GM18951 (cell line): ENCODE results near the gene SNAP29.
A peak's percentile ranks its signal among the peaks of the same experiment; 100 is the strongest.
"Not testable (repeated sequence)": the region's sequence is repeated elsewhere in the genome, so short reads cannot be mapped to it uniquely, and the experiment has no call there.

Experiments
- POLR2A ChIP-seq: IDR thresholded peaks from 4 replicates; pipeline ENCODE4 v1.6.1; 2011; ENCODE audit warnings: mild to moderate bottlenecking; ENCODE audit not compliant: insufficient read length, insufficient read depth; ENCODE audit errors: extremely low read depth
- in situ Hi-C: fragments of 300-500 bp; cut with MboI; formaldehyde crosslinking; loops from one replicate; pipeline ENCODE4 v1.12.0; 2022; ENCODE audit warnings: low sequenced_read_pairs, mixed read lengths, inconsistent platforms; ENCODE audit not compliant: unreplicated experiment

SNAP29 gene

GRCh38 chr22:20905415-20906386 lies 46.9 kb downstream of the SNAP29 start:
- in situ Hi-C loops = no loop called here
- TF ChIP-seq POLR2A = no peak

GRCh38 chr22:20906387-20906767 lies 47.6 kb downstream of the SNAP29 start:
- TF ChIP-seq POLR2A = no peak
- in situ Hi-C loops = no loop called here

- in situ Hi-C loops = not testable (repeated sequence)
Measured at GRCh38 chr22:20908717-20909116, 49.9 kb downstream of the SNAP29 start.

GRCh38 chr22:20909543-20910303 lies 50.9 kb downstream of the SNAP29 start:
- TF ChIP-seq POLR2A = no peak
- in situ Hi-C loops = no loop called here

GRCh38 chr22:20912494-20912893 lies 53.7 kb downstream of the SNAP29 start:
- in situ Hi-C loops = no loop called here
- TF ChIP-seq POLR2A = no peak

GRCh38 chr22:20916916-20917810 lies 58.4 kb downstream of the SNAP29 start, which contains the start of gene CRKL:
Gene CRKL, plus strand, starts transcription at chr22:20917407. Its CDS starts 528 bp downstream, at chr22:20917935.
- in situ Hi-C loops = no loop called here

GRCh38 chr22:20918663-20919218 lies 59.9 kb downstream of the SNAP29 start:
- no peak for TF ChIP-seq POLR2A
- in situ Hi-C loops = no loop called here

More at GRCh38 chr22:20916916-20917810, 58.4 kb downstream of the SNAP29 start, which contains the start of gene CRKL:
- TF ChIP-seq POLR2A = peak; percentile 86

GRCh38 chr22:20919718-20920117 lies 60.9 kb downstream of the SNAP29 start:
- no peak for TF ChIP-seq POLR2A
- in situ Hi-C loops = no loop called here

GRCh38 chr22:20920881-20921203 lies 62.0 kb downstream of the SNAP29 start:
- in situ Hi-C loops = no loop called here

GRCh38 chr22:20922141-20922751 lies 63.4 kb downstream of the SNAP29 start:
- in situ Hi-C loops = no loop called here
- TF ChIP-seq POLR2A = no peak

More at GRCh38 chr22:20920881-20921203, 62.0 kb downstream of the SNAP29 start:
- no peak for TF ChIP-seq POLR2A

- in situ Hi-C loops = no loop called here
- no peak for TF ChIP-seq POLR2A
Measured at GRCh38 chr22:20926243-20926642, 67.4 kb downstream of the SNAP29 start.

- in situ Hi-C loops = no loop called here
- TF ChIP-seq POLR2A = no peak
Measured at GRCh38 chr22:20927940-20928572, 69.2 kb downstream of the SNAP29 start.

- TF ChIP-seq POLR2A = no peak
- in situ Hi-C loops = no loop called here
Measured at GRCh38 chr22:20928573-20928967, 69.8 kb downstream of the SNAP29 start.
